Activated naive CD8-positive, alpha-beta T cell treated with anti-CD3 and anti-CD28 coated beads, Interleukin-2, amount 50 U/mL, for 16 hours (primary cell): ENCODE data around the gene GOLGA6L10.
"Not testable (repeated sequence)": the region's sequence is repeated elsewhere in the genome, so short reads cannot be mapped to it uniquely, and the experiment has no call there.

Experiments
- DNase-seq: peaks from one replicate; pipeline ENCODE4 v3.0.0-alpha.2; 2020; ENCODE audit warnings: low read depth, low spot score

GOLGA6L10 gene

GRCh38 chr15:82319522-82320278, 29.6 kb downstream of the GOLGA6L10 start:
- DNase-seq: not testable (repeated sequence)

GRCh38 chr15:82318281-82318680, 31.0 kb downstream of the GOLGA6L10 start:
- not testable (repeated sequence) for DNase-seq

DNA sequence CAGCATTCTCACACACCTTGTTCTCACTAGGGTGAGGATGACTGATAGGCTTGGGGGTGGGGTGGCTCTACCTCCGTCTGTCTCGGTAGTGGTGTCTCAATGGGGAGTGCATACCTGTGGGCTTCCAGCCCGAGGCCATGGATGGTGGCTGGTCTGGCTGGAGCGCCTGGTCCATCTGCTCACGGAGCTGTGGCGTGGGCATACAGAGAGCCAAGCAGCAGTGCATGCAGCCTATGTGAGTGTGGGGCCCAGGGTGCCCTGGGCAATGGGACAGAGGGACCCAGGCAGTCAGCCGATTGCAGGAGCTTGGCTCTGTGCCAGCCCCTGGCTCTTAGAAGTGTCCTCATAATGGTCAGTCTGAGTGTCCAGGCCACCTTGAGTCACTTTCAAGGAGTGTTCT, 31.8 kb downstream of the GOLGA6L10 start:
- not testable (repeated sequence) for DNase-seq

DNA sequence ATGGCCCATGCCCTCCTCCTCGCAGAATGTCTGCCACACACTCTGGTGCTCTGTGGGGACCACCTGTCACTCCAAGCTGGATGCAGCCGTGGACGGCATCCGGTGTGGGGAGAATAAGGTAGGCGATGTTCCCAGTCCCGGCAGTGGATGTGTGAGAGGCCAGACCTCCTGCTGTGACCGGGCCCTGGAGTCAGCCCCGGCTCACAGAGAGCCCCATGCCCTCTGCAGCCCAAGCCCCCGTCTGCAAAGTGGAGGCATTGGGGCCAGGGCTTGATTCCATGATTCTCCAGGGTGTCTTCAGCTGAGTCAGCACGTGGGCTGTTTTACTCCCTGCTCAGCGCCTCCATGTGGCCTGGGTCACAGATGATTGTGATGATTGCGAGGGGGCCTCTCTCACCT, 32.2 kb downstream of the GOLGA6L10 start:
- DNase-seq: no peak

- not testable (repeated sequence) for DNase-seq
These were observed 32.8 kb downstream of the GOLGA6L10 start for GRCh38 chr15:82316247-82317090.

DNA sequence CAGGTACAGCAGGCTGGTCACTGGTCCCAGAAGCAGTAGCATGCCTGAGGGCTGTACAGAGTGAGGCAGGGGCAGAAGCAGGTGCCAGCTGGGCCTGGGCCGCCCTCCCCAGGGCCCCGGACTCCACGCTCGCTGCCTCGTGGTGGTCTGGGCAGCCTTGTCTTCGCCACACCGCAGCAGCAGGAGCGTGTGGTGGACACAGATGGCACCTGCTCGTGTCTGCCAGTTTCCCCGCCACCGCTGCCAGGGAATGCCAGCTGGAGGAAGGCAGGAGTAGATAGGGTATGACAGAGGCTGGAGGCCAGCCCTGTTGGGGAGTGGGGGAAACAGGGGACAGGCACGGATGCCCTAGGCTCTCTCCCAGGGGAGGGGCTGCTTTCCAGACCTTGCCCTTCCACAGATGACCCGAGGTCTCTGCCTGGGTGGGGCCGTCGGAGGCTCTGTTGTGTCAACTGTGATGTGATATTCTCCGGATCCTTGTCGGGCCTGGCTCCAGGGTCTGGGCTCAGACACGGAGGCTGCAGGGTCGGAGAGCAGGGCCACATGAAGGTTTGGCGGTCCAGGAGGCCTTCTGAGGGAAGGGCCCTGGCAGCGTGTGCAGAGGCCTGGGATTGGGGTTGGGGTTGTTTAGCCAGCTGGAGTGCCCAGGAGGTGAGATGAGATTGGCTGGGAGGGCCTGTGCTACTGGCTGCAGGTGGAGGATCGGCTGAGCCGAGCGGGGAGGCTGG, 33.6 kb downstream of the GOLGA6L10 start:
- no peak for DNase-seq

GRCh38 chr15:82314769-82315518, 34.3 kb downstream of the GOLGA6L10 start:
- DNase-seq: no peak

DNA sequence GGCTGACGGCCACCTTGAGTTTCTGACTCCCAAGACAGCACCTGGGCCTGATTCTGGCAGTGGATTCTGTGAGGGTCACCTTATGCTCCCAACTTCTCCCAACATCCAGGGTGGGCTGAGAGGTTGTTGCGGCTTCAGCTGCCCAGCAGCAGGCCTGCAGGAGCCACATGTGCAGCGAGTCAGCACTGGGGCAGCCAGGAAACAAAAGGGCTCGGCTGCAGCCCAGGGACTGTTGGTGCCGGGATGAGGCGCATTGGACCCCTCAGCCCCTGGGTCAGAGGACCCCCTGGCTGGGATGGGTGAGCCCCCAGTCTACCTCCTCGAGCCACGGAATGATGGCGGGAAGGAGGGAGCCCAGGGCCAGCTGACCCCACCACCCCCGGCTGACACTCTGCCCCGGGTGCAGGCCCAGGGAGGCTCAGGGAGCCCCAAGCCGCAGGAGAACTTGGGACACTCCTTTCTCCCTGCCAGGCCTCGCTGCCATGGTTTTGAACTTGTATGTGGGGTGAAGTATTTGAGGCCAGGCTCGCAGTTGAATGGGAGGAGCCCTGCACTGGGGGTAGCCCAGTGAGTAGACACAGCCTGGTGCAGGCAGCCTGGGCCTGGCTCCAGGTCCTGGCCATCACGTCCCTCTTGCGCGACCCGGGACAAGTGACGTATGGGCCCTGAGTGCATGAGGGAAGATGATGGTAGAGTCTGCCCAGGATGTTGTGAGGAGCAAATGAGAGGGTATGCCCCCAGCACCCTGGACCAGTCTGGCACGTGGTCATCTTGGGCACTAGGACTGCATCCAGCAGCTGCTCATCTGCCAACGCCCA, 35.1 kb downstream of the GOLGA6L10 start:
- not testable (repeated sequence) for DNase-seq

DNA sequence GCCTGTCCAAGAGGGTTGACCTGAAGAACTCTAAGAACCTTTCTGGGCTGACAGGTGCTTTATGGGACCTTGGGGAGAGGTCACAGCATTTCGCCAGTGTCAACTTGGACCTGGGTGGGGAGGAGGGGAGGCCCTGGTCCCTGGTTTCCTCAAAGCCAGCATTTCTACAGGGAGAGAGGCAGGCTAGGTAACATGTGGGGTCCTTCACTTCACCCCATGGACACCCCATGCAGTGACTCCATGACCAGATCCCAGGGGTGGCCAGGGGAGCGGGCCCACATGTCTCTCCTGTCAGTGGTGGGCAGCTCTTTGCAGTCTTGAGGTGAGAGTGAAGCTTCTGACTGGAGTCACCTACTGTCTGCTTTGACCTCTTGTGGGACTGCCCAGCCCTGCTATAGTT, 35.8 kb downstream of the GOLGA6L10 start:
- DNase-seq: no peak

DNA sequence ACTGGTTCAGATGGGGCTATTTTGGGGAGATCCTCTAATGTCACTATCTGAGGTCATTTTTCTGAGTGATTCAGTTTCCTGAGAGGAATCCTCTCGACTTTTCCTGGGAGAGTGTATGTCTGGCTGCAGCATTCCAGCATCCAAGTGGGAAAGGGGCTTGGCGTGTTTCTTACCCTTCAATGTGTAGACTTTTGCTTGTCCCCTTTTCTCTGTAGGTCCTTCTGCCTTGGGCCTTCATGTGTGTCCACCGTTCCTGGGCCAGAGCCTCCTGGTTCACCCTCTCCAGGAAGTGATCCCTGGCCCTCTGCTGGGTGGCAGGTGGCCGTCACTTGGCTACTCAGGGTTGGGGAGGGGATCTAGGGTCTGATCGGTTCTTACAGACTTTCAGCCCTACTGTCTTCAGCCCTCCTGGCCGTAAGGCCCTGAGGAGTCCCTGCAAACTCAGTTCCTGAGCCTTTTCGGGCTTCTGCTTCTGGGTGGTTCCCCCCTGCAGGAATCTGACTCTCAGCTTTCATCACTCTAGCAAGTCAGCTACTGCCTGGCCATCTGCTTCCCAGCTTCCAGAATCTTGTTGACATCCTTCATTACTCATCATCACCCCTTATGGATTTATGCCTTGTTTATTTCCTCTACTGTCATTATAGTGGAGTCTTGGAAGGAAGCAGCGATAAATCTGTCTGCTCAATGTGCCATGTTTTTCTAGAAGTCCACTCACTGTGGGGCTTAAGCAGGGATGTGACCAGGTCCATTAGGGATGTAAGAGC, 36.5 kb downstream of the GOLGA6L10 start:
- DNase-seq: no peak

DNA sequence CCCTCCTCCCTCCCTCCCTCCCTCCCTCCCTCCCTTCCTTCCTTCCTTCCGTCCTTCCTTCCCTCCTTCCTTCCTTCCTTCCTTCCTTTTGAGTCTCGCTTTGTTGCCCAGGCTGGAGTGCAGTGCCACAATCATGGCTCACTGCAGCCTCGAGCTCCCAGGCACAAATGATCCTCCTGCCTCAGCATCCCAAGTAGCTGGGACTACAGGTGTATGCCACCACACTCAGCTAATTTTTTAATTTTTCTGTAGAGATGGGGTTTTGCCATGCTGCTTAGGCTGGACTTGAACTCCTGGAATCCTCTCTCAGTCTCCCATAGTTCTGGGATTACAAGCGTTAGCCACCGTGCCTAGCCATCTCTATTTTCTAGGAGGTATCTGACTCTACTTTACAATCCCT, 38.0 kb downstream of the GOLGA6L10 start:
- DNase-seq: not testable (repeated sequence)

GRCh38 chr15:82309802-82310201, 39.5 kb downstream of the GOLGA6L10 start:
- DNase-seq: no peak

- no peak for DNase-seq
These were observed 41.6 kb downstream of the GOLGA6L10 start for GRCh38 chr15:82307714-82308081.

DNA sequence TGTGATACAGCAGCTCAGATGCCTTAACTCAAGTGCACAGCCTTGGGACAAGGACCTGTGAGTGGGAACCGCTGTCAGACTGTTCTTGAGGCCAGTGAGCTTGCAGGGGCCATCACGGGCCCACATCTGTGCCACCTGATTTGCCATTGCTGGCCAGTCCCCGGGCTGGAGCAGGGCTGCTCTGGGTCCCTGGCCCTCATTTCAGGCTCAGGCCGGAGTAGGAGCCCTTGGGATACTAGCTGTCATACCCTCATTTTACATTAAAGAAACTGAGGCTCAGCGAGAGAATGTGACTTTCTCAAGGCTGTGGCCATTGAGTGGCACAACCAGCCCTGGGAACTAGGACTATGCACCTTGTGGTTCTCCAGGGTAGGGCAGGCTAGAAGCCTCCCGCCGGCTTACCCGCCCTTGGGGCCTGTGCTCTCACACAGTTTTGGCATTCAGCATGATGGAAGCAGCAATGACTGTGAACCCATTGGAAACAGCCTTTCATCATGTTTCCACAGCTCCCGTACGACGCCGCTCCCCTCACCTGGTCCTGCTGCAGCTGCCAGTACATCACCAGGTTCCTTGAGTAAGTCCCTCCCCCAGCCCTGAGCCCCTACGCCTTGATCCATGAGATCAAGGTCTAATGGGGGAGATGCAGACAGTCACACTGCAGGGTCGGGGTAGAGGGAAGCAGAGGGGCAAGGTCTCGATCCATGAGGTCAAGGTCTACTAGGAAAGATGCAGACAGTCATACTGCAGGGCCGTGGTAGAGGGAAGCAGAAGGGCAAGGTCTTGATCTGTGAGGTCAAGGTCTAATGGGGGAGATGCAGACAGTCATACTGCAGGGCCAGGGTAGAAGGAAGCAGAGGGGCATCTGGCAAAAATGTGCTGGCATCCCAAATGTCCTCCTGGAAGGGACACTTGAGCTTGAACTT, 42.2 kb downstream of the GOLGA6L10 start:
- no peak for DNase-seq

GRCh38 chr15:82305621-82306048, 43.6 kb downstream of the GOLGA6L10 start:
- DNase-seq: no peak

DNA sequence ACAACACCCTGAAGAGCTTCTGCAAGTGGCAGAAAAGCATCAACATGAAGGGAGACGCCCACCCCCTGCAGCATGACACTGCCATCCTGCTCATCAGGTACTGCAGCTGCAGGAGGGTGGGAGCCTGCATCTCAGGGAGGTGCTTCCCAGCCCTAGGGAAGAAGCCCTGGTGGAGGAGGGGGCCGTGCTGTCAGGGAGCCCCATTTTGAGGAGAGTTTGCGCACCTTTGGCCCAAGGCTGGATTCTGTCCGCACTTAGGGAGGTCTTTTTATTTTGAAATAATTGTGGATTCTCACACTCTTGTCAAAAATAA, 44.5 kb downstream of the GOLGA6L10 start:
- DNase-seq: no peak

GRCh38 chr15:82303956-82304777, 45.1 kb downstream of the GOLGA6L10 start:
- DNase-seq: no peak
